Measurements from ENCODE around the gene RAMP2.
"Not testable (repeated sequence)": the region's sequence is repeated elsewhere in the genome, so short reads cannot be mapped to it uniquely, and the experiment has no call there.

Gene RAMP2

DNA sequence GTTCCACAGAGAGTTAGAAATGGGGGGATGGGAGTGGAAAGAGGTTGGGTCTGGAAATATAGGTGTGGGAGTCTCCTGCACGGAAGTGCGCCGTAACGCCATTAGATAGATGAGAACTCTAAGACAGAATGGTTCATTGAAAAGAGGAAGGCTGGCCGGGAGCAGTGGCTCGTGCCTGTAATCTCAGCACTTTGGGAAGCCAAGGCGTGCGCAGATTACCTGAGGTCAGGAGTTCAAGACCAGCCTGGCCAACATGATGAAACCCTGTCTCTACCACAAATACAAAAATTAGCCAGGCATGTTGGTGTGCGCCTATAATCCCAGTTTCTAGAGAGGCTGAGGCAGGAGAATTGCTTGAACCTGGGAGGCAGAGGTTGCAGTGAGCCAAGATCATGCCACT is 7.0 kb downstream of the RAMP2 start:
- DNase-seq (ENCODE audit: low read depth in 1 of 2, low spot score in 1 of 2): not testable (repeated sequence)

DNA sequence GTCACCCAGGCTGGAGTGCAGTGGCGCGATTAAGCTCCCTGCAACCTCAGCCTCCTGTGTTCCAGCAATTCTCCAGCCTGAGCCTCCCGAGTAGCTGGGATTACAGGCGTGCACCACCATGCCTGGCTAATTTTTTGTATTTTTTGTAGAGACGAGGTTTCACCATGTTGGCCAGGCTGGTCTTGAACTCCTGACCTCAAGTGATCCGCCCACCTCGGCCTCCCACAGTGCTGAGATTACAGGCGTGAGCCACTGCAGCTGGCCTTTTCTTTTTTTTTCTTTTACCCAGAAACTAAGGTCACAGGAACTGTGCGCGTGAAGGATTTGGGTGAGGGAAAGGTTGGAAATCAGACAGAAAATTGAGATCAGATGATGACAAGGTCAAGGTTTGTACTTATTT is 8.9 kb downstream of the RAMP2 start:
- not testable (repeated sequence) for DNase-seq (ENCODE audit: low read depth in 1 of 2, low spot score in 1 of 2)

DNA sequence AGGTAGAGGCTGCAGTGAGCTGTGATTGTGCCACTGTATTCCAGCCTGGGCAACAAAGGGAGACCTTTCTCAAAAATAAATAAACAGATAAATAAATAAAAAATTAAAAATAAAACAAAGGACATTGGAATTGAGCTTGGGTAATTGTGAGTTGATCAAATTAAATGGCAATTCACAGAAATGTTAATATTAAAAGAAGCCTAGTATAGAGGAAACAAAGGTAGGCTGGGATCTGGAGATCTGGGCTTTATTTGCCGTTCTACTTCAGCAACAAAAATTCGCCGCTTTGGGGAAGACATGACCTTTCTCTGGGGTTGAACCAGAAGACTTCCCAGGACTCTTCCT is 11.9 kb downstream of the RAMP2 start:
- DNase-seq (ENCODE audit: low read depth in 1 of 2, low spot score in 1 of 2): no peak

DNA sequence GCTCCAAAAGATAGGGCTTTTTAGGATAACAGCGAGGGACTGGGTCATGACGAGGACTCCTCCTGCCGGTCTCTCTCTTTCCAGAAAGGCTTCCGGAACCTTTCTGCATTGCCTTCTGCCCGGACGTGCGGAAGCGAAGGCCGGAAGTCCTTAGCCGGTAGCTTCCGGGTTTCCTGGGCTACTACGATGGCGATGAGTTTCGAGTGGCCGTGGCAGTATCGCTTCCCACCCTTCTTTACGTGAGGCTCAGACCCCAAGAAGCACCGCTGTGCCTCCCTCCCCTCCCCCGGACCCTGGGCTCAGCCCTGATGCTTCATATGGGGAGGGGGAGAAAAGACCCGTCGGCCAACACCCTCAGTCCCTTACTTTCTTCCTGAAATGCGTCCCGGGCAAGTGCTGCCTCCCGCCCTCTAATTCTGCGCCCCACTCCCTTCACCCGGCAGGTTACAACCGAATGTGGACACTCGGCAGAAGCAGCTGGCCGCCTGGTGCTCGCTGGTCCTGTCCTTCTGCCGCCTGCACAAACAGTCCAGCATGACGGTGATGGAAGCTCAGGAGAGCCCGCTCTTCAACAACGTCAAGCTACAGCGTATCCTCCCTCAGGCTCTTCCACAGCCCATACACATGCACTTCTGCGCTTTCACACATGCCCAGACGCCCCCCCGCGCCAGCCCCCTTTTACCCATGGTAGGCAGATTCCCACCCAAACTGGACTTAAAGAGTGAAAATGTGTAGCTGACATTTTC is 12.4 kb downstream of the RAMP2 start, which contains the start of gene VPS25:
Gene VPS25 (plus strand): TSS at position 160 of the 746 bp plus-strand sequence. CDS start 27 bp downstream, at position 187.
- peak; percentile 56 to 76 for DNase-seq (ENCODE audit: low read depth in 1 of 2, low spot score in 1 of 2)

DNA sequence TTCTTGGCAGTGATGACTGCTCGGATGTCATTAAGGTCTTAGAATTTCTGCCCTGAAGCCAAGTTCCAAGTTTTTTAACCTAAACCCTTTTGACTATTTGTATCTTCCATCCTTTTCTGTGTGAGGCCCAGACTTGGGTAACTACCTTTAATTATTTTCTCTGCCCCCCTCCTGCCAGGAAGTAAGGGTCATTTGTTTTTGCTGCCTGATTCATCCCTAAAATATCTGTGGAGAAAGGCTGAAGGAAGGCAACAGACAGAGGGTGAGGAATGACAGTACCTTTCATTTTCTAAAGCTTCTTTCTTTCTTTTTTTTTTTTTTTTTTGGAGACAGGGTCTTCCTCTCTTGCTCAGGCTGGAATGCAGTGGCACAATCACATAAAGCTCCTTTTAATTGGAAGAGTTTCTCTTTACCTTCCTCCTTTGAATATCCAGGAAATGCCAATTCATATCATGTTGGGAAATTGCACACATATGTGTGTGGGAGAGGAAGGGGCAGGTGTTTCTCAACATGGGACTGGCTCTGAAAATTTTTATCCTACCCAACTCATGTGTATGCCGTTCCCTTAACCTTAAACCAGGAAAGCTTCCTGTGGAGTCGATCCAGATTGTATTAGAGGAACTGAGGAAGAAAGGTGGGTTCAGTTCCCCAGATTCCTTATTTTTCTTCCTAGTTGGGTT is 13.2 kb downstream of the RAMP2 start:
- no peak for DNase-seq (ENCODE audit: low read depth in 1 of 2, low spot score in 1 of 2)

DNA sequence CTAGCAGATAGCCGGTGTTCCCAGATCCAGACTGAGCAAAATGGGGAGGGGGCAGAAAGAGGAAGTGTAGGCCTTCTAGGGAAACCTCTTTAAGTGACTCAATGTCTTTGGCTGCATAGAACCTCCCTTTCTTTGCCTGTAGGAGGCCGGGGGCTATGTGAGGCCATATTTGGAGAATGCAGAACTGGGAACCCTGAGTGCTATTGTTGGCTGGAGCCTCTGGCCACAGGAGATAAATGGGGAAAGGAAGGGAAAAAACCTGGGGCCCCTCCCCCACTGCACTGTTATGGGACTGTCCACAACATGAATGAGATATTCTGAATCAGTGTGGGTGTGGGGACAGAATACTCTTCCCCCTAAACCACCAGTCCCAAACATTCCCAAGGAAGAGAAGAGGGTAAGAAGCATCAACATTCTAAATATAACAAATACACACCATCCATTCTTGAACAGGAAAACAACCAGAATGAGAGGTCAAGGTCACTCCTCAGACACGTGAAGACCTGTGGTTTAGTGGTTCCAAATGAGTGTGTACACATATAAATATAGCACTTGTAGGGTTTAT is 14.6 kb downstream of the RAMP2 start:
- no peak for DNase-seq (ENCODE audit: low read depth in 1 of 2, low spot score in 1 of 2)

DNA sequence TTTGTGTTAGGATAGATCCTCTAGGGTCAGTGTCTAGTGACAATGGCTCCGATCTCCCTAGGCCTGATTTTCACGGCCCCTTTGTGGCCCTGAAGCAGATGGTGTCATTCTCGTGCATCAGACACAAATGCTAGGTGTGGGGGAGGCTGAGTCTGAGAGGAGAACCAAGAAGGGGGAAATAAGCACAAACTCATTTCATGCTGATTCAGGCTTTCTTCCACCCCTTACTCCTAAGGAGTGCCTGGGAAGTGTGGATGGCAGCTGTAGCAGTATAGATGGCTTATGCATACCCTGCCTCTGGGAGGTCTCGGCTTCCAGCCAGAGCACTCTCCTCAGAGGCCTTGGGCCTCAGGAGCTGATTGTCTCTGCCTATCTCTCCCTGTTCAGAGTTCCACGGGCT is 17.5 kb downstream of the RAMP2 start:
- DNase-seq (ENCODE audit: low read depth in 1 of 2, low spot score in 1 of 2): no peak

DNA sequence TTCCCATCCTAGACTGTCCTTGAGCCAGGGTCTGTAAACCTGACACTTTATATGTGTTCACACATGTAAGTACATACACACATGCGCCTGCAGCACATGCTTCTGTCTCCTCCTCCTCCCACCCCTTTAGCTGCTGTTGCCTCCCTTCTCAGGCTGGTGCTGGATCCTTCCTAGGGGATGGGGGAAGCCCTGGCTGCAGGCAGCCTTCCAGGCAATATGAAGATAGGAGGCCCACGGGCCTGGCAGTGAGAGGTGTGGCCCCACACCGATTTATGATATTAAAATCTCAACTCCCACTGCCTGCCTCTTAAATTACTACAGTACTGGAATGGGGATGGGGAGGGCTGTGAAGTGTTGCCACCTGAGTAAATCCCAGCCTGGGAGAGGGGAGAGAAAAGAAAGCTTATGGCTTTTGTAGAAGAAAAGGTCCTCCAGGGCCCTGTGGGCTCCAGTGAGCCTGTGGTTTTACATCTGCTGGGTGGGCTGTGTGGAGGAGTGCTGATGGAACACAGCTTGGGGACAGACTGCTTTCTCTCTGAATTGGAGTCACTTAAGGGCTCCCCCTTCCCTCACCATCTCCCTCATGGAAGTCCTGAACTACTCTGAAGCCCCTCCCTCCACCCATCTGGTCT is 18.4 kb downstream of the RAMP2 start:
- no peak for DNase-seq (ENCODE audit: low read depth in 1 of 2, low spot score in 1 of 2)

DNA sequence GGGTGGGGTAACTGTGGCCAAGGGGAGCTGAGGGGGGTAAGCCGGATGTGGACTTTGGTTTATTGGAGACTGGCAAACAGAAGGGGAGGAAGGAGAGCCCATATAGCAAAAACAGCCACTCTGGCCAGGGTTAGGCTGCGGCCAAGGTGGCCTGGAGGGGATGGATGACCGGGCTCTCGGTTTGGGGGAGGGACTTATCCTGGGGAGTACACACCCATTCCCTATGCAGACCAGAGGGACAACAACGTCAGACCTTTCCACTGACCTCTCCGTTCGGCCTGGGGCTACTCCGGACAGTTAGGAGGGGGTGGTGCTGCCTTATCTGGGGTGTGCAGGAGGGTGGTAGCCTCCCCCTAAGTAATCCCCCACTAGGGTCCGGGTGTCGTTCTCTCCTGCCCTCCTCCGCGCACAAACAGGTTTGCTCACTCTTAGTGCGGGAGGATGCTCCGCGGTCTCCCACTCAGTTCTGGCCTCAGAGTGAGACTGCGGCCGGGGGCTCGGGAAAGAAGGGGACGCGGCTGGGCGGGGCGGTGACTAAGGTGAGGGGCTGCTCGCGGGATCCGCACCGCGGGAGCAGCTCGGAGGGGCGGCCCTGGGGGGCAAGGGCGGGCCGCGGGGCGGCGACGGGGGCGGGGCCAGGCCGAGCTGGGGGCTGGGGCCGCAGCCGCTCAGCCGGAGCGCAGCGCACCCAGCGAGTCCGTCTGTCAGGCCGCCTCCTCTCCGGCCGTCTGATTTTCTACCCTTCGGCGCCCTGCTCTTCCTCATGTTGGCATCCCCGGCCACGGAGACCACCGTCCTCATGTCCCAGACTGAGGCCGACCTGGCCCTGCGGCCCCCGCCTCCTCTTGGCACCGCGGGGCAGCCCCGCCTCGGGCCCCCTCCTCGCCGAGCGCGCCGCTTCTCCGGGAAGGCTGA is 19.2 kb downstream of the RAMP2 start, which contains the start of gene WNK4:
Gene WNK4 (plus strand): TSS at position 675 of the 915 bp plus-strand sequence. CDS start 89 bp downstream, at position 764.
- DNase-seq (ENCODE audit: low read depth in 1 of 2, low spot score in 1 of 2): no peak

DNA sequence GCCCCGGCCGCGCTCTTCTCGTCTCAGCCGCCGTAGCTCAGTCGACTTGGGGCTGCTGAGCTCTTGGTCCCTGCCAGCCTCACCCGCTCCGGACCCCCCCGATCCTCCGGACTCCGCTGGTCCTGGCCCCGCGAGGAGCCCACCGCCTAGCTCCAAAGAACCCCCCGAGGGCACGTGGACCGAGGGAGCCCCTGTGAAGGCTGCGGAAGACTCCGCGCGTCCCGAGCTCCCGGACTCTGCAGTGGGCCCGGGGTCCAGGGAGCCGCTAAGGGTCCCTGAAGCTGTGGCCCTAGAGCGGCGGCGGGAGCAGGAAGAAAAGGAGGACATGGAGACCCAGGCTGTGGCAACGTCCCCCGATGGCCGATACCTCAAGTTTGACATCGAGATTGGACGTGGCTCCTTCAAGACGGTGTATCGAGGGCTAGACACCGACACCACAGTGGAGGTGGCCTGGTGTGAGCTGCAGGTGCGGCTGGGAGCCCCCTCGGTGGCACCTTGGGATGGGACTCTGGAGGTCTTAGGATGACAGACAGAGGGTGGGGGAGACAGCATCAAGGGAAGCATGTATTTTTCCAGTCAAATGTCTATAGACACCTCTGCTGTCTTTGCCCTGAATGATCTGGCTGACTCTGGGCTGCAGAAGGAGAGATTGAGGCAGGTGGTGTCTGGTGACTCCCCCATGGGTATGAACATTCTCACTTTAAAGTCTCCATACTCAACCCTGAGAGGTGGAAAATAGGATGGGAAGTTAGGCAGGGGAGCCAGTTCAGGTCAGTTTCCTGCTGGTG is 20.0 kb downstream of the RAMP2 start:
- no peak for DNase-seq (ENCODE audit: low read depth in 1 of 2, low spot score in 1 of 2)

DNA sequence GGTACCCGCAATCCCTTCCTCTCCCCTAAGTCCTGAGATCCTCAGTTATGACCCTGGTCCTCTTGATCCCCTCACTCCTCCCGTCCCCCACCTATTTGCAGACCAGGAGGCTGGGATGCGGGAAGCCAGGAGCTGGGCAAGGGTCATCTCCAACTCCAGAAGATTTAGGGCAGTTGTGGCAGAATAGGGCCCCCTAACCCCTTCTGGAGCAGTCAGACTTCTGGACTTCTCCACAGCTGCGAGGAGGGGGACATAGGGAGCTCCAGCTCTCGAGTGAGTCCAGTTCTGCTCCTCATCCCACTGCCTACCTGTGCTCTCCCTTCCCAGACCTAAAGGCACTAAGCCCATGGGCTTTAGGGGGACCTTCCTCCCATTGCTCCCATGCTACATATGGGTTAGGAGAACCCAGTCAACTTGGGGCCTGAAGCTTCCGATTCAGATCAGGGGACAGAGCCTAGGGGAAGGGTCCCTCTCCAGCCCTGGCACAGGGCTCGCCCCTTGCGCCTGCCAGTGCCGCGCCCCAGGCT is 20.7 kb downstream of the RAMP2 start:
- no peak for DNase-seq (ENCODE audit: low read depth in 1 of 2, low spot score in 1 of 2)

DNA sequence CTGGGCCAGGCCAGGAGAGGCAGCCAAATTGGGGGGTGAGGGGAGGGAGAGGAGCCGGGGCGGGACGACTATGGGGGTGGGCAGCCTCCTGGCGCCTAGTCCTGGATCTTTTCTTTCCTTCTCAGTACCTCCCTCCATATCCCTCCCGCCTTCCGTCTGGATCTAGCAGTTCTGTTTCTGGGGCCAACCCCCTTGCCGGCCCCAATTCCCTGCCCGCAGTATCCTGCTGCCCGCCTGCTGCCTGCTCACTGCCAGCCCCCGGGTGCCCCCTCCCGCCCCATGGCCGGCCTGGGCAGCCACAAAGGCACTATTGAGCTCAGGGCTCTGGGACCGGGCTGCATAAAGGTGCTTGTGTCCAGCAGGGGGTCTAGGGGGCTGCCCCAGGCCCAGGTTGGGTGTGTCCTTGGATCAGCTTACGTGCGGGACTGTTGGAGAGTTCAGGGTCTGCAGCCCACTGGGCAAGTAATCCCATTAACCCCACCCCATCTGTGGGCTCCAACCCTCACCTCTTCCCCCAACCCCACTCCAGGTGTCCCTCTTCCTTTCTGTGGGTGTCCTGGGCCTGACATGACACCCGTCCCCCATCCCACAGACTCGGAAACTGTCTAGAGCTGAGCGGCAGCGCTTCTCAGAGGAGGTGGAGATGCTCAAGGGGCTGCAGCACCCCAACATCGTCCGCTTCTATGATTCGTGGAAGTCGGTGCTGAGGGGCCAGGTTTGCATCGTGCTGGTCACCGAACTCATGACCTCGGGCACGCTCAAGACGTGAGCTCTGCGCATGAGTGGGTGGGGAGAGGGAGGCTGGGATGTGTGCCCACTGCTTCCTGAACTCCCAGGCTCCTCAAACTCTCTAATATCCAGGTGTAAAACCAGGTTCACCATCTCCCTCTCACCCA is 21.4 kb downstream of the RAMP2 start:
- no peak for DNase-seq (ENCODE audit: low read depth in 1 of 2, low spot score in 1 of 2)

DNA sequence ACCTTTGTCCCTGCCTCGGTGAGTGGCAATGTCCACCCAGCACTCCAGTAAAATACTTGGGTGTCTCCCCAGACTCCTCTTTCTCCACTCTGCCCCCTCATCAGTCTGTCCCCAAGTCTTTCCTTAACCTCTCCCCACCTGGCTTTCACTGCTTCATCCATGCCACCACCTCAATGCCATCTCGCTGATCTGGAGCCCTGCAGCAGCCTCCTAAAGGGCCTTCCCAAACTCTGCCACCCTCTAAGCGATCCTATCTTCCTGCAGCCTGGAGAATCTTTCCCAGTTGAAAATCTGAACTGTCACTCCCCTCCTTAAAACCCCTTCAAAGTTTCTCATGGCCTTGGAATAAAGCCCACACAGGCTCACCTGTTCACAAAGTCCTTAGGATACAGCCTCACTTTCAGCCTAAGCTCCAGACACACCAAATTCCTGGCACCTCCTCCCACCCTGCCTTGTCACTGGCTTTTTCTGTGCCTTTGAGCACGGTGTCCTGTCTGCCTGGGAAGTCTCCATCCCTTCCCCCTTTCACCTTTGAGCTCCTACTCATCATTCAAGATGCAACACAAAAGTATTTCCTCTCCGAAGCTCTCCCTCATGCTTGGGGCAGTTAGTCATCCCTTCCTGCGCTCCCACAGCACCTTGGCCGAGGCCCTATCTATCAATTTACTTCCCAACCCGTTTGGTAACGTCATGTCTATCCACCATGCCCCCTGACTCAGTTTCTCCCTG is 22.2 kb downstream of the RAMP2 start:
- no peak for DNase-seq (ENCODE audit: low read depth in 1 of 2, low spot score in 1 of 2)

DNA sequence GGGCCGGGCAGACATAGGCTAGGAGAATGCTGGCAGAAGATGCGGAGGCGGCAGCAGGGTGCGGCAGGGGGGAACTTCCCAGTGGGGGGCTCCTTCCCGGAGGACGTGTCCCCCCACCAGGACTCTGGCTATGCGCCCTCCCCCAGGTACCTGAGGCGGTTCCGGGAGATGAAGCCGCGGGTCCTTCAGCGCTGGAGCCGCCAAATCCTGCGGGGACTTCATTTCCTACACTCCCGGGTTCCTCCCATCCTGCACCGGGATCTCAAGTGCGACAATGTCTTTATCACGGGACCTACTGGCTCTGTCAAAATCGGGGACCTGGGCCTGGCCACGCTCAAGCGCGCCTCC is 22.7 kb downstream of the RAMP2 start:
- DNase-seq (ENCODE audit: low read depth in 1 of 2, low spot score in 1 of 2): no peak

DNA sequence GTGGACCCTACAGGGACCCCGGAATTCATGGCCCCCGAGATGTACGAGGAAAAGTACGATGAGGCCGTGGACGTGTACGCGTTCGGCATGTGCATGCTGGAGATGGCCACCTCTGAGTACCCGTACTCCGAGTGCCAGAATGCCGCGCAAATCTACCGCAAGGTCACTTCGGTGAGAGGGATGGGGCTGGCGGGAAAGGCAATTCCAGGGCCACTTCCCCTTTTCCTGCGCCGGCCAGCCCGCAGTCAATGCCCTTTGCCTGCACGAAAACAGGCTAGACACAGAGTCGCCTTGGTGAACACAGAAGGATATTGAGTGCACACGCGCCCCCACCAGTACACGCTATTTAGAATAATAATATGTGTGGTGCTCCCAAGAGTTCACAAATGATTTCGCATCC is 23.4 kb downstream of the RAMP2 start:
- DNase-seq (ENCODE audit: low read depth in 1 of 2, low spot score in 1 of 2): no peak

DNA sequence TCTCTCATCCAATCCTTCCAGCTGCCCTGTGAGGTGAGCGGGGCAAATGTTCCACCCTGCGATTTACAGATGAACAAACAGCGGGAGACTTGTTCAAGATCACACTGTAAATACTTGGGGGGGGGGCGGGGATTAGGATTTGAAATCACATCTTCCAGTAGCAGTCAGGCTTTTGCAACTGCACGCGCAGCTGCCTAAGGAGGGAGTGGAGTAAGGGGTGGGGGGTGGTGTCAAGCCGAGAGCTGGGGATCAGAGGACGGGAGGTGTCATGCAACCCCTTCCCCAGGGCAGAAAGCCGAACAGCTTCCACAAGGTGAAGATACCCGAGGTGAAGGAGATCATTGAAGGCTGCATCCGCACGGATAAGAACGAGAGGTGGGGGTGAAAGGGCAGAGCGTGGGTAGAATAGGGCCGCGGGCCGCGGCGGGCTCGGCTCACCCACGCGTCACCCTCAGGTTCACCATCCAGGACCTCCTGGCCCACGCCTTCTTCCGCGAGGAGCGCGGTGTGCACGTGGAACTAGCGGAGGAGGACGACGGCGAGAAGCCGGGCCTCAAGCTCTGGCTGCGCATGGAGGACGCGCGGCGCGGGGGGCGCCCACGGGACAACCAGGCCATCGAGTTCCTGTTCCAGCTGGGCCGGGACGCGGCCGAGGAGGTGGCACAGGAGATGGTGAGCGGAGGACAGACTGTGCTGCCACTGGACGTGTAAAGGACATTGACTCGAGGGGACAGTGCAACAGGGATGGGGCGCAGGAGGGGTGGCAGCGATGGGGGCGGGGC is 24.0 kb downstream of the RAMP2 start:
- no peak for DNase-seq (ENCODE audit: low read depth in 1 of 2, low spot score in 1 of 2)

DNA sequence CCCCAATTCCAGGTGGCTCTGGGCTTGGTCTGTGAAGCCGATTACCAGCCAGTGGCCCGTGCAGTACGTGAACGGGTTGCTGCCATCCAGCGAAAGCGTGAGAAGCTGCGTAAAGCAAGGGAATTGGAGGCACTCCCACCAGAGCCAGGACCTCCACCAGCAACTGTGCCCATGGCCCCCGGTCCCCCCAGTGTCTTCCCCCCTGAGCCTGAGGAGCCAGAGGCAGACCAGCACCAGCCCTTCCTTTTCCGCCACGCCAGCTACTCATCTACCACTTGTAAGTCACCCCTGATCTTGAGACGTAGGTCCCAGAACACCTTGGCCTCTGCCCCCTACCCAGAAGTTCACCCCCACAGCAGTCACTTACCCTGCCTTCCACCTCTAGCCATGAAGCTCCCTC is 26.2 kb downstream of the RAMP2 start:
- DNase-seq (ENCODE audit: low read depth in 1 of 2, low spot score in 1 of 2): no peak
